H9 (cell line): ENCODE measurements around the gene SLMAP. TPM values are rescaled to one million over a fixed set of nuclear protein-coding genes. Genes with fewer than 3 reads are reported as not detected.

Experiments
- DNase-seq: peaks from one replicate; pipeline ENCODE4 v3.0.0-alpha.2; 2017
- H2AFZ ChIP-seq: one replicate; pipeline ENCODE4 v1.6.1; 2013; ENCODE audit warnings: mild to moderate bottlenecking, low read length, control low read depth, moderate library complexity
- H2AK5ac ChIP-seq: 2 replicates; pipeline ENCODE4 v1.6.1; 2013; ENCODE audit warnings: low read length, control low read depth, mixed read lengths; ENCODE audit not compliant: insufficient read length
- H2BK120ac ChIP-seq: one replicate; pipeline ENCODE4 v1.6.1; 2013; ENCODE audit warnings: low read depth, mild to moderate bottlenecking, low read length, control low read depth, inconsistent platforms; ENCODE audit not compliant: poor library complexity, severe bottlenecking
- H2BK12ac ChIP-seq: 2 replicates; pipeline ENCODE4 v1.6.1; 2013; ENCODE audit warnings: low read length, control low read depth, mixed read lengths, low read depth; ENCODE audit not compliant: insufficient read length
- H2BK15ac ChIP-seq: 2 replicates; pipeline ENCODE4 v1.6.1; 2013; ENCODE audit warnings: low read depth, low read length, control low read depth
- H2BK20ac ChIP-seq: one replicate; pipeline ENCODE4 v1.6.1; 2013; ENCODE audit warnings: low read depth, mild to moderate bottlenecking, low read length, control low read depth, inconsistent platforms; ENCODE audit not compliant: poor library complexity, severe bottlenecking
- H2BK5ac ChIP-seq: 2 replicates; pipeline ENCODE4 v1.6.1; 2013; ENCODE audit warnings: low read length, control low read depth, mixed read lengths; ENCODE audit not compliant: insufficient read length
- H3K14ac ChIP-seq: 2 replicates; pipeline ENCODE4 v1.6.1; 2013; ENCODE audit warnings: low read length, control low read depth; ENCODE audit not compliant: insufficient read depth
- H3K18ac ChIP-seq: 2 replicates; pipeline ENCODE4 v1.6.1; 2013; ENCODE audit warnings: low read depth, mild to moderate bottlenecking, mixed read lengths, low read length, control low read depth; ENCODE audit not compliant: insufficient read length
- H3K23ac ChIP-seq: 2 replicates; pipeline ENCODE4 v1.6.1; 2013; ENCODE audit warnings: low read length, control low read depth, mixed read lengths, low read depth; ENCODE audit not compliant: insufficient read length
- H3K23me2 ChIP-seq: 2 replicates; pipeline ENCODE4 v1.6.1; 2013; ENCODE audit warnings: low read depth, mild to moderate bottlenecking, mixed read lengths, low read length, control low read depth; ENCODE audit not compliant: insufficient read length, poor library complexity, severe bottlenecking
- H3K27ac ChIP-seq: 2 replicates; pipeline ENCODE4 v1.5.1; 2013; ENCODE audit warnings: low read length, control low read depth, mixed read lengths, low read depth; ENCODE audit not compliant: insufficient read length
- H3K27me3 ChIP-seq: 2 replicates; pipeline ENCODE4 v1.6.1; 2013; ENCODE audit warnings: low read length, control low read depth, inconsistent platforms; ENCODE audit not compliant: insufficient read depth
- H3K4ac ChIP-seq: 2 replicates; pipeline ENCODE4 v1.6.1; 2013; ENCODE audit warnings: low read depth, mild to moderate bottlenecking, control low read depth, inconsistent platforms, low read length, moderate library complexity
- H3K4me1 ChIP-seq: 2 replicates; pipeline ENCODE4 v1.6.1; 2013; ENCODE audit warnings: low read length, control low read depth, inconsistent platforms; ENCODE audit not compliant: insufficient read depth
- H3K4me2 ChIP-seq: 2 replicates; pipeline ENCODE4 v1.6.1; 2013; ENCODE audit warnings: low read length, control low read depth, mixed read lengths; ENCODE audit not compliant: insufficient read length, insufficient read depth
- H3K56ac ChIP-seq: 2 replicates; pipeline ENCODE4 v1.6.1; 2013; ENCODE audit warnings: low read depth, mild to moderate bottlenecking, mixed read lengths, low read length, control low read depth; ENCODE audit not compliant: insufficient read length
- H3K79me1 ChIP-seq: 2 replicates; pipeline ENCODE4 v1.6.1; 2013; ENCODE audit warnings: low read depth, mild to moderate bottlenecking, moderate library complexity, low read length, control low read depth, inconsistent platforms; ENCODE audit not compliant: insufficient read depth, poor library complexity, severe bottlenecking
- H3K79me2 ChIP-seq: 2 replicates; pipeline ENCODE4 v1.6.1; 2013; ENCODE audit warnings: low read length, control low read depth, inconsistent platforms; ENCODE audit not compliant: insufficient read depth
- H3K9ac ChIP-seq: 2 replicates; pipeline ENCODE4 v1.6.1; 2013; ENCODE audit warnings: low read length, control low read depth, mixed read lengths; ENCODE audit not compliant: insufficient read length; ENCODE audit errors: extremely low read depth
- H3K9me3 ChIP-seq: one replicate; pipeline ENCODE4 v1.6.1; 2013; ENCODE audit warnings: low read depth, low read length, inconsistent platforms; ENCODE audit not compliant: control insufficient read depth
- H3T11ph ChIP-seq: one replicate; pipeline ENCODE4 v1.6.1; 2013; ENCODE audit warnings: mild to moderate bottlenecking, low read length, control low read depth, inconsistent platforms
- H4K20me1 ChIP-seq: one replicate; pipeline ENCODE4 v1.6.1; 2013; ENCODE audit not compliant: control insufficient read depth, insufficient read length, insufficient read depth
- H4K5ac ChIP-seq: 2 replicates; pipeline ENCODE4 v1.6.1; 2013; ENCODE audit warnings: low read depth, mild to moderate bottlenecking, mixed read lengths, low read length, control low read depth; ENCODE audit not compliant: insufficient read length
- H4K8ac ChIP-seq: replicated peaks from 2 replicates; pipeline ENCODE4 v1.6.1; 2013; ENCODE audit warnings: low read length, control low read depth, mixed read lengths, low read depth; ENCODE audit not compliant: insufficient read length
- H4K91ac ChIP-seq: 2 replicates; pipeline ENCODE4 v1.6.1; 2013; ENCODE audit warnings: low read depth, mild to moderate bottlenecking, moderate library complexity, mixed read lengths, low read length, control low read depth; ENCODE audit not compliant: insufficient read length
- H3K27ac Mint-ChIP-seq, 3 experiments: 2 replicates in 2 of 3; 3 replicates in 1 of 3; pipeline ENCODE4 v1.8.0; 2020 to 2021; ENCODE audit warnings: mixed read lengths in 3 of 3, mild to moderate bottlenecking in 1 of 3, moderate library complexity in 1 of 3
- H3K27me3 Mint-ChIP-seq: 2 replicates; pipeline ENCODE4 v1.8.0; 2021; ENCODE audit warnings: low read depth, mild to moderate bottlenecking, moderate library complexity, mixed read lengths
- H3K36me3 Mint-ChIP-seq, 3 experiments: 2 replicates in 2 of 3; 3 replicates in 1 of 3; pipeline ENCODE4 v1.8.0; 2020 to 2021; ENCODE audit warnings: low read depth in 3 of 3, mixed read lengths in 3 of 3; ENCODE audit not compliant: insufficient read depth in 1 of 3
- H3K4me1 Mint-ChIP-seq, 2 experiments: 2 replicates each; pipeline ENCODE4 v1.8.0; 2020; ENCODE audit warnings: mixed read lengths in 2 of 2
- H3K4me3 Mint-ChIP-seq, 2 experiments: 2 replicates in 1 of 2; 3 replicates in 1 of 2; pipeline ENCODE4 v1.8.0; 2020 to 2021; ENCODE audit warnings: mild to moderate bottlenecking in 2 of 2, mixed read lengths in 2 of 2, moderate library complexity in 1 of 2
- H3K9me3 Mint-ChIP-seq, 2 experiments: 2 replicates in 1 of 2; 3 replicates in 1 of 2; pipeline ENCODE4 v1.8.0; 2020; ENCODE audit warnings: mild to moderate bottlenecking in 2 of 2, mixed read lengths in 2 of 2, moderate library complexity in 1 of 2
- CTCF ChIP-seq: fragments of 200-600 bp; sonication (generic); conservative IDR thresholded peaks from 3 replicates; pipeline ENCODE4 v1.8.0; 2021; ENCODE audit warnings: antibody characterized with exemption, mild to moderate bottlenecking
- WGBS: extraction: QIAGEN DNeasy Blood & Tissue Kit; methylation state at CpG from one replicate; pipeline ENCODE4 v1.1.7; 2013; ENCODE audit warnings: missing lambda C conversion rate, low lambda C conversion rate, mixed read lengths; ENCODE audit not compliant: insufficient read length; ENCODE audit errors: extremely low coverage; 5-methylcytosine and 5-hydroxymethylcytosine counted together
- total RNA-seq: library from RNA; stranded (reverse); gene quantifications from 2 replicates; pipeline ENCODE4 v1.2.1, GENCODE V29; 2021

The SLMAP gene
- total RNA-seq, 1 experiment from 2014 or later = 65.1 TPM

GRCh38 chr3:57709559-57709958 lies 46.5 kb upstream of the SLMAP start:
- no peak overlapping the region for H3K18ac ChIP-seq
- no peak overlapping the region for H4K91ac ChIP-seq
- H4K5ac ChIP-seq = no peak overlapping the region
- no CpG with 5 or more reads among the region's 2 CpGs for WGBS
- peaks cover 0 to 8% of the 10 kb centered on the region in 2 experiments; a peak in 2 of 4 replicates for H3K4me1 Mint-ChIP-seq
- H4K8ac ChIP-seq = no peak overlapping the region
- H3K9me3 Mint-ChIP-seq = peaks cover 6 to 11% of the 10 kb centered on the region in 2 experiments; a peak in 4 of 5 replicates
- DNase-seq = no peak
- no peak overlapping the region for H2AK5ac ChIP-seq
- H3K79me1 ChIP-seq = no peaks in the 10 kb centered on the region
- no peaks in the 10 kb centered on the region for H3K27me3 ChIP-seq
- no peaks in the 10 kb centered on the region for H3K4me1 ChIP-seq
- no peak overlapping the region for H2BK12ac ChIP-seq
- H3K9me3 ChIP-seq = no peaks in the 10 kb centered on the region
- H3K23ac ChIP-seq = no peak overlapping the region
- no peak overlapping the region for H2BK20ac ChIP-seq
- H3K27me3 Mint-ChIP-seq = no peaks in the 10 kb centered on the region
- no peak overlapping the region for H2BK5ac ChIP-seq
- H2AFZ ChIP-seq = no peak overlapping the region
- no peak overlapping the region for H3K9ac ChIP-seq
- H2BK15ac ChIP-seq = no peak overlapping the region
- no peak overlapping the region for H3K14ac ChIP-seq
- no peak overlapping the region for H3K4me3 Mint-ChIP-seq
- H3K27ac Mint-ChIP-seq = no peak overlapping the region; a peak in 1 of 7 replicates
- H4K20me1 ChIP-seq = no peaks in the 10 kb centered on the region
- no peaks in the 10 kb centered on the region for H3K23me2 ChIP-seq
- H2BK120ac ChIP-seq = no peak overlapping the region
- no peak overlapping the region for H3K4ac ChIP-seq
- peaks cover 0 to 11% (median 0%) of the 10 kb centered on the region in 3 experiments; a peak in 3 of 7 replicates for H3K36me3 Mint-ChIP-seq
- no peak for TF ChIP-seq CTCF
- H3K56ac ChIP-seq = no peak overlapping the region
- H3K27ac ChIP-seq = no peak overlapping the region
- no peak overlapping the region for H3T11ph ChIP-seq
- no peaks in the 10 kb centered on the region for H3K79me2 ChIP-seq
- no peak overlapping the region for H3K4me2 ChIP-seq
